ENCODE measurements around the gene CCNY.

- TF ChIP-seq CTCF (IDR thresholded peaks at IDR 0.05; ENCODE audit: poor library complexity) (no peak), EZH2phosphoT487 (IDR thresholded peaks at IDR 0.05; ENCODE audit: low read depth, severe bottlenecking, unreplicated experiment) (no peak)
These were observed 29.0 kb upstream of the CCNY start for GRCh38 chr10:35307297-35307696.

Data from hepatocyte (in vitro differentiated cells).